HepG2 (cell line): ENCODE measurements around the gene PRDX5. TPM values are rescaled to one million over a fixed set of nuclear protein-coding genes. Genes with fewer than 3 reads are reported as not detected.

ENCODE experiments used
- ARNT ChIP-seq: fragments of 450-650 bp; IDR thresholded peaks from 2 replicates; pipeline ENCODE4 v1.6.1; 2017
- ATF5 ChIP-seq: sonication (generic); formaldehyde crosslinking; IDR thresholded peaks from 2 replicates; pipeline ENCODE4 v1.4.0; 2020; ENCODE audit warnings: mild to moderate bottlenecking, low read depth, missing genetic modification reagents
- ISL2 ChIP-seq: sonication (generic); formaldehyde crosslinking; IDR thresholded peaks from 2 replicates; pipeline ENCODE4 v1.5.0; 2020; ENCODE audit warnings: missing genetic modification reagents
- ISX ChIP-seq: sonication (generic); formaldehyde crosslinking; conservative IDR thresholded peaks from 2 replicates; pipeline ENCODE4 v1.5.0; 2020; ENCODE audit warnings: missing genetic modification reagents
- KDM2A ChIP-seq: sonication (generic); formaldehyde crosslinking; IDR thresholded peaks from 2 replicates; pipeline ENCODE4 v1.4.0; 2020; ENCODE audit warnings: low read depth, missing genetic modification reagents, borderline replicate concordance
- LBX2 ChIP-seq: sonication (generic); formaldehyde crosslinking; IDR thresholded peaks from 2 replicates; pipeline ENCODE4 v1.5.0; 2020; ENCODE audit warnings: missing genetic modification reagents, mild to moderate bottlenecking, borderline replicate concordance
- NFE2L1 ChIP-seq: sonication (generic); formaldehyde crosslinking; IDR thresholded peaks from 2 replicates; pipeline ENCODE4 v1.4.0; 2020; ENCODE audit warnings: missing genetic modification reagents, mild to moderate bottlenecking, borderline replicate concordance
- NPAS2 ChIP-seq: sonication (generic); formaldehyde crosslinking; IDR thresholded peaks from 2 replicates; pipeline ENCODE4 v1.8.0; 2022; ENCODE audit warnings: mild to moderate bottlenecking, missing genetic modification reagents, borderline replicate concordance
- NR2F2 ChIP-seq: IDR thresholded peaks from 2 replicates; pipeline ENCODE4 v1.6.1; 2012; ENCODE audit warnings: low read depth, inconsistent platforms, borderline replicate concordance
- PCBP1 ChIP-seq: fragments of 200-400 bp; formaldehyde crosslinking; IDR thresholded peaks from 2 replicates; pipeline ENCODE4 v1.6.1; 2017; ENCODE audit warnings: mild to moderate bottlenecking, low read depth, low read length, borderline replicate concordance
- PHB2 ChIP-seq: fragments of 450-650 bp; IDR thresholded peaks from 2 replicates; pipeline ENCODE4 v1.6.1; 2018; ENCODE audit not compliant: partially characterized antibody
- SIN3A ChIP-seq: IDR thresholded peaks from 2 replicates; pipeline ENCODE4 v1.6.1; 2011; ENCODE audit warnings: low read depth, mild to moderate bottlenecking, control low read depth, low read length, borderline replicate concordance
- SMAD3 ChIP-seq: sonication (generic); formaldehyde crosslinking; IDR thresholded peaks from 2 replicates; pipeline ENCODE4 v1.4.0; 2020; ENCODE audit warnings: missing genetic modification reagents
- TCF7L2 ChIP-seq: IDR thresholded peaks from 2 replicates; pipeline ENCODE4 v1.6.1; 2011; ENCODE audit warnings: mild to moderate bottlenecking, low read depth, low read length, moderate library complexity
- THRA ChIP-seq: sonication (generic); formaldehyde crosslinking; IDR thresholded peaks from 2 replicates; pipeline ENCODE4 v1.4.0; 2020; ENCODE audit warnings: missing genetic modification reagents, borderline replicate concordance
- ZHX1 ChIP-seq: sonication (generic); formaldehyde crosslinking; IDR thresholded peaks from 2 replicates; pipeline ENCODE4 v1.8.1; 2022; ENCODE audit warnings: low read depth, mild to moderate bottlenecking, missing genetic modification reagents
- ZNF44 ChIP-seq: sonication (generic); formaldehyde crosslinking; IDR thresholded peaks from 2 replicates; pipeline ENCODE4 v1.5.1; 2020; ENCODE audit warnings: mild to moderate bottlenecking, missing genetic modification reagents
- ZNF451 ChIP-seq: sonication (generic); formaldehyde crosslinking; IDR thresholded peaks from 2 replicates; pipeline ENCODE4 v1.5.0; 2020; ENCODE audit warnings: mild to moderate bottlenecking, missing genetic modification reagents
- ZNF501 ChIP-seq: sonication (generic); formaldehyde crosslinking; IDR thresholded peaks from 2 replicates; pipeline ENCODE4 v1.5.1; 2020; ENCODE audit warnings: mild to moderate bottlenecking, moderate library complexity, missing genetic modification reagents
- ZNF678 ChIP-seq: sonication (generic); formaldehyde crosslinking; IDR thresholded peaks from 2 replicates; pipeline ENCODE4 v1.4.0; 2020; ENCODE audit warnings: mild to moderate bottlenecking, missing genetic modification reagents
- ZSCAN12 ChIP-seq: sonication (generic); formaldehyde crosslinking; IDR thresholded peaks from 2 replicates; pipeline ENCODE4 v1.9.0; 2021; ENCODE audit warnings: mild to moderate bottlenecking, missing genetic modification reagents
- polyA plus RNA-seq, 8 experiments: library from polyadenylated mRNA; depleted of rRNA in 3 of 8; stranded (reverse) in 7 of 8; unstranded in 1 of 8; fragments of >200 nt; fragmentation: Illumina TruSeq in 4 of 8; extraction: Trizol in 4 of 8; gene quantifications; 2 replicates each; pipeline versions ENCODE4 v1.2.1 to v1.2.3, GENCODE V29; 2011 to 2016; ENCODE audit warnings: low read depth in 4 of 8, missing spikeins in 1 of 8, mixed read lengths in 1 of 8; ENCODE audit not compliant: insufficient read depth in 1 of 8
- total RNA-seq, 5 experiments: library from RNA; depleted of rRNA; stranded (reverse); fragments of >200 nt; fragmentation: Illumina TruSeq; extraction: Trizol; gene quantifications; 2 replicates each; pipeline ENCODE4 v1.2.3, GENCODE V29; 2016; ENCODE audit warnings: low read depth in 1 of 5

PRDX5 gene
- total and polyA plus RNA-seq, 2 of the 13 experiments (the other 11 are each of a cell fraction or from before 2014, with no cell fraction given): 215 to 311 TPM

GRCh38 chr11:64284048-64284961 is 33.6 kb upstream of the PRDX5 start, which contains the start of gene BAD (continued):
- TF ChIP-seq ZHX1 (CRISPR knock-in tag) (no peak), ATF5 (0 out of 2 replicates have a peak, but pooled peaks have one; percentile 65), ZSCAN12 (no peak), ISX (CRISPR knock-in tag) (no peak), PHB2 (no peak), KDM2A (CRISPR knock-in tag) (peak; percentile 79), ZNF451 (no peak), ISL2 (CRISPR knock-in tag) (no peak), LBX2 (no peak), ARNT (no peak), NFE2L1 (CRISPR knock-in tag) (no peak), TCF7L2 (no peak), PCBP1 (no peak), ZNF678 (CRISPR knock-in tag) (no peak), ZNF44 (CRISPR knock-in tag) (peak; percentile 48; the same call in 1 of the 2 replicates), NR2F2 (no peak), SIN3A (no peak), ZNF501 (peak; percentile 56; the same call in 1 of the 2 replicates), NPAS2 (no peak), THRA (CRISPR knock-in tag) (no peak), SMAD3 (CRISPR knock-in tag) (no peak)
